GM12801 (cell line): ENCODE measurements around the gene HYOU1.

Experiments used
- CTCF ChIP-seq: IDR thresholded peaks from one replicate; pipeline ENCODE4 v1.5.1; 2011; ENCODE audit warnings: control low read depth; ENCODE audit not compliant: insufficient read length; ENCODE audit errors: extremely low read depth

Gene HYOU1

GRCh38 chr11:119078675-119079420 is 21.8 kb upstream of the HYOU1 start:
- TF ChIP-seq CTCF, result no peak

GRCh38 chr11:119077839-119078238 is 20.8 kb upstream of the HYOU1 start:
- TF ChIP-seq CTCF, result no peak

GRCh38 chr11:119067371-119068222 is 10.6 kb upstream of the HYOU1 start, which contains the start of gene VPS11:
Gene VPS11, plus strand, starts transcription at chr11:119067818. Its CDS starts 6 bp downstream, at chr11:119067824.
- TF ChIP-seq CTCF, result no peak

DNA sequence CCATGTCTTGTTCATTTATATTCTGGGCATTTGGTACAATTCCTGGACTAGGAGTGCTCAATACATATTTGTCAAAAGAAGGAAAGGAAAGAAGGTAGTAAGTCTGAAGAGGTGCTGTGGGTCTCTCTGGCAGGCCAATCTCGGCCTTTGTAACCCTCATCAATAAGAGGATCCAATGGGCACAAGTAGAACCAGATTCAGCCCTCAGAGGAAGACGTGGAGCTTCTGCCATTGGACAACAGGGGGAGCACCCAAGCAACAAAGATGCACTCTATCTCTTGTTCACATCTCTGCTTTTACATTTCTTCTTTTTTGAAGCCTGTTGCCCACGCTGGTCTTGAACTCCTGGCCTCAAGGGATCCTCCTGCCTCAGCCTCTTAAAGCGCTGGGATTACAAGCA is 8.4 kb upstream of the HYOU1 start:
- TF ChIP-seq CTCF, result no peak

DNA sequence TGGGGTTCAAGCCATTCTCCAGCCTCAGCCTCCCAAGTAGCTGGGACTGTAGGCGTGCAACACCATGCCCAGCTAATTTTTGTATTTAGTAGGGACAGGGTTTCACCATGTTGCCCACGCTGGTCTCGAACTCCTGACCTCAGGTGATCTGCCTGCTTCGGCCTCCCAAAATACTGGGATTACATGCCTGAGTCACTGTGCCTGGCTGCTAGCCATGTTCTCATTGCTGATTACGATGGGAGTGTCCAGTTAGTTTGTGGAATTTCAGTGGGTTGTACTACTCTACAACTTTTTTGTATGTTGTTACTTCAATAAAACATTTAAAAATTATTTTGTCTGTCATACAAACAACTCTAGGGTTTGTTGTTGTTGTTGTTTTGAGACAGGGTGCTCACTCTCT is 5.8 kb upstream of the HYOU1 start:
- TF ChIP-seq CTCF, result no peak

DNA sequence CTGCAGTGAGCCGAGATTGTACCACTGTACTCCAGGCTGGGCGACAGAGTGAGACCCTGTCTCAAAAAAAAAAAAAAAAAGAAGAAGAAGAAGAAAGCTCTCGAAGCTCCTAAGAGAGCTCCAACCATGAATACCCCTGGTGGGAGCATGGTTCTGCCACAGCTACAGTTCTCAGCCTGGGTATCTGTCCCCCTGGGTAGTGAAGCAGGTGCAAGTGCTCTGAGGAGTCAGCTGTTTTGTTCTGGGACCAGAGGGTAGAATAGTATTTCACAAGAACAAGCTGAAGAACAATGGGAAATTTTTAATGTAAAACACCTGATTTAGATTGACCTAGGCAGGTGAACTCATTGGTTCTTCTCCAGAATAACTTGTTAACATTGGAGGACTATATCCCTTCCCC is 4.3 kb upstream of the HYOU1 start:
- no peak for TF ChIP-seq CTCF

GRCh38 chr11:119056421-119056999 is 495 bp downstream of the HYOU1 start:
- no peak for TF ChIP-seq CTCF
